Astrocyte (in vitro differentiated cells and primary cell): ENCODE results near the gene CDC25B.

Experiments
- CTCF ChIP-seq: IDR thresholded peaks from 2 replicates; pipeline ENCODE4 v1.5.1; 2011; ENCODE audit warnings: low read depth, mild to moderate bottlenecking, inconsistent platforms, low read length, moderate library complexity; ENCODE audit not compliant: insufficient read depth
- EZH2 ChIP-seq: IDR thresholded peaks from 2 replicates; pipeline ENCODE4 v1.6.1; 2012; ENCODE audit warnings: mild to moderate bottlenecking, low read length, inconsistent platforms; ENCODE audit not compliant: insufficient read depth

- no peak for TF ChIP-seq CTCF
- no peak for TF ChIP-seq EZH2
Observed at GRCh38 chr20:3771552-3772058, 24.5 kb upstream of the CDC25B start.
